Nucleus accumbens (tissue), 56 donors: ENCODE data around the gene EPM2AIP1.
A peak's percentile ranks its signal among the peaks of the same experiment; 100 is the strongest.
"Not testable (repeated sequence)": the region's sequence is repeated elsewhere in the genome, so short reads cannot be mapped to it uniquely, and the experiment has no call there.

Experiments used
- DNase-seq, 56 donors: peaks; one replicate each; lab custom pipeline; 2025; lab: John Stamatoyannopoulos, UW

Gene EPM2AIP1

DNA sequence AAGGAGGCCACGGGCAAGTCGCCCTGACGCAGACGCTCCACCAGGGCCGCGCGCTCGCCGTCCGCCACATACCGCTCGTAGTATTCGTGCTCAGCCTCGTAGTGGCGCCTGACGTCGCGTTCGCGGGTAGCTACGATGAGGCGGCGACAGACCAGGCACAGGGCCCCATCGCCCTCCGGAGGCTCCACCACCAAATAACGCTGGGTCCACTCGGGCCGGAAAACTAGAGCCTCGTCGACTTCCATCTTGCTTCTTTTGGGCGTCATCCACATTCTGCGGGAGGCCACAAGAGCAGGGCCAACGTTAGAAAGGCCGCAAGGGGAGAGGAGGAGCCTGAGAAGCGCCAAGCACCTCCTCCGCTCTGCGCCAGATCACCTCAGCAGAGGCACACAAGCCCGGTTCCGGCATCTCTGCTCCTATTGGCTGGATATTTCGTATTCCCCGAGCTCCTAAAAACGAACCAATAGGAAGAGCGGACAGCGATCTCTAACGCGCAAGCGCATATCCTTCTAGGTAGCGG, at the start of gene EPM2AIP1:
TSS of gene EPM2AIP1 (minus strand) at position 326 of the 520 bp plus-strand sequence. CDS start at position 272, 54 bp downstream.
- no peak for DNase-seq

DNA sequence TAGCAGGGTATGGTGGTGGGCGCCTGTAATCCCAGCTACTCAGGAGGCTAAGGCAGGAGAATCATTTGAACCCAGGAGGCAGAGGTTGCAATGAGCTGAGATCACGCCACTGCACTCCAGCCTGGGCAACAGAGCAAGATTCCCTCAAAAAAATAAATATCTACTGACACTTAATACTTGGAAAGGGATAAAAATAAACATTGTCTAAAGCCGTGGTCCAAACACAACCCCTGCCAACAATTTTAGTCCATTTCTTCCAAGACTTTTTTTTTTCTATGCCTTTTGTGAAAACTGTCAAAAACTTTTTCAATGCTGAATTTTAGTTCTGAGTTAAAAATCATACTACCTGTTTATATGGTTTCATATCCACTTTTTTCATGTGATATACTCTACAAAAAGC, 49.8 kb upstream of the EPM2AIP1 start:
- not testable (repeated sequence) for DNase-seq

DNA sequence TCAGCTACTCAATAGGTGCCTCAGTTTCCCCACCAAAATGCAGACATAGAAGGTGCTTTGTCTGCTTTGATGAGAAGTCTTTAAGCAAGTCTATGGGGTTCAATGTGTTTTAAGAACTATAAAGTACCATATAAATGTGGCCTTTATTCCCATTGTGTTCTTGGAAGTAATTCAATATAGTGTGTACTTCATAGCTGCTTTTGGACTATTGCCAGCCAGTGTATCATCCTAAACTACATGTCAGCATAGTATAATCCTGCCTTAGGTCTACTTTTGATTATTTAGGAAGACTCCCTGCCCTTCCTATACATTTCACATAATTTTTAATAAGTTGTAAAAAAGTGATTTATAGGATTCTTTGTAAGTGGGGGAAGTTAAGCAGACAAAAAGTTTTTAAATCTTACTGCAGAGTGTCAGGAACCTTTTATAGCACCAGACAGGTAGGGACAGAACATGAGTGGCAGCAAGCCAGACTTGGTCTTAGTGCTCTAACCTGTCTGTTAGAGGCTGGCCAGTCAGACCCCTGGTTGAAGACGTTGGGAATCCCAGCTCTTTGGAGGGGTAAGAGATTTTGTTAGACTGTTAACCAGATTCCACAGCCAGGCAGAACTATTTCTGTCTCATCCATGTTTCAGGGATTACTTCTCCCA, 48.7 kb upstream of the EPM2AIP1 start:
- DNase-seq: no peak

DNA sequence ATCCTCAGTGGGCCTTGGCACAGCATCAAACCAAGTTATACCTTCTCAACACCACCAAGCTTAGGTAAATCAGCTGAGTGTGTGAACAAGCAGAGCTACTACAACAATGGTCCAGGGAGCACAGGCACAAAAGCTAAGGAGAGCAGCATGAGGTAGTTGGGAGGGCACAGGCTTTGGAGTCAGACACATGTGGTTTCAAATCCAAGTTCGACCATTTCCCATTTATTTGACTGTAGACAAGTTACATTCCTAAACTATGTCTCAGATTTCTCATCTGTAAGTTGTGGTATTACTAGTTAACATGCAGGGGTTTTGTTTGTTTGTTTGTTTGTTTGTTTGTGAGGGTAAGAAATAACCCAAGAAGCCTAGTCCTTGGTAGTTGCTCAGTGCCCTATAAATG, 47.3 kb upstream of the EPM2AIP1 start:
- DNase-seq: no peak

DNA sequence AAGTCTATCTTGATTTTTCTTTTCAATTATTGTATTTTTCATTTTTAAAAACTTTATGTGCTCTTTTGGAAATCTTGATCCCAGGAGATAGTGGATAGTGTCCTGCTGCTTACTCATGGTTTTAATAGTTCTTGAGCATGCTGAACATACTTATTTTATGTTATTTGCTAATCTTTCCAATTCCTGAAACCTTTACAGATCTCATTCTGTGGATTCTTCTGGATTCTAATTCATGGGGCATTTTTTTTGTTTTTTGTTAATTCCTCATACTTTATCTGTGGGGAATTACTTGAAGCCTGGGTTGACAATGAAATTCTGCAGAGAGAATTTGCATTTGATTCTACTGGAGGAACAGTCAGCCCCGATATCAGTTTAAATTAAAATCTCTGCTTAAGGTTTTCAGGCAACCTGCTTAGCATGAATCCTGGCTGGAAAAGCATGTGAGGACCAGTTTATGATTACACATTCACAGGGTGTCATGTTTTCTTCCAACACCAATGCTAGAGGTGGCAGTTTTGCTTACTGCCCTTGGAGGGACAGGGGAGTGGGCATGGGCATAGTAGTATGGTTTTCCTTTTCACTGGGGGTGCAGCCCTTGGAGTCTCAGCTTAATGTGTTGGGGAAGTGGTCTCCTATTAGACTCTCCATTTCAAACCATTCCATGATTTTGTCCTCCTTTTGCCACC, 46.4 kb upstream of the EPM2AIP1 start:
- DNase-seq: no peak

DNA sequence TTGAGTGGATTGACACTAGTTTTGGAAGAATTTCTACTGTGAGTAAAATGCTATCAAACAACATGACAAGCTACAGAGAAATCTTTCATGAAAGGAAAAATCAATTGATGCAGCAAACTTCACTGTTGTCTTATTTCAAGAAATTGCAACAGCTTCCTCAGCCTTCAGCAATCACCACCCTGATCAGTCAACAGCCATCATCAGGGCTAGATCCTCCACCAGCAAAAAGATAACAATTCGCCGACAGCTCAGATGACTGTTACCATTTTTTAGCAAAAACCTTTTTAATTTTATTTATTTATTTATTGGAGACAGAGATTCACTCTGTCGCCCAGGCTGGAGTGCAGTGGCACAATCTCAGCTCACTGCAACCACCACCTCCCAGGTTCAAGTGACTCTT, 44.4 kb upstream of the EPM2AIP1 start:
- no peak for DNase-seq

DNA sequence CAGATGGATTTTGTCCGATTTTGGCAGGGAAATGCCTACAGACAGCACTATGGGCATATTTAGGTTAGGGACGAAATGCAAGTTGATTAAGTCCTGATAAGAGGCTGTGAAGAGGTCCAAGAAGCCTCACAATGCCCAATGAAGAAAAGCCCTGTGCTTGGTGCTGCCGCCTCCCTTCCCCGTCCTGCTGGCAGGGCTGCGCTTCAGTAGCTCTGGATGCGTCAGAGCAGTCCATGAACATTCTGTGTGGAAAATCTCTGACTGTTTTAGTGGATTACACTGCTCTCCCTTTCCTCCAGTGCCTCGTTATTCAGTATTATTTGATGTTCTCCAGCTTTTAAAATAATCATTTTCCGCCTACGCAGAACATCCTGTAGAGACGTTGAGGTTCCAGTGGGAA, 40.0 kb upstream of the EPM2AIP1 start:
- peak in 20 of 56 donors; percentile 2 to 48 (median 18) for DNase-seq

DNA sequence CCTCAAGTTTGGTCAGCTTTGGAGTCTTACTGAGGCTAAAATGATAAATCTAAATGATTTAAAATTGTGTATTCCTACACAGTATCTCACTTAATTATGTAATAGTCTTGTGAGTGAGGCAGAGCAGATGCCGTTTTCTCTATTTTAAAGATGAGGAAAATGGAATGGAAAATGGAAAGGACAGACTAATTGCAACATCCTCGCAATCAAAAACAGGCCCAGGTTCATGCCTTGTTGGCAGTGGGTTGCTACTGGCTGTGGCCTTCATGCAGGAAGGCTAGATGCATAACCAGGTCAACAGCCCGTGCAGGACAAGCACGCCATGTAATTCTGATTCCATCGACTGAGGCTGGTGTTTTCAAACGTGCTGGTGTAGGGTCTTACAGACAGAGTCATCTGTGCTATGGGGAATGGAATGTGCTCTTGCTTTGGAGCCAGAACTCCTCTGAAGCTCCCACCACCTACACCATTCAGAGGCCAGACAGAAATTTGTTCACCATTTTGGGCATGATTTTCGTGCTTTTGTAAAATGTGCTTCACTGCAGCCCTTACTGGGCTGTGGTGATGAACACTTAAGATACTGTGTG, 38.3 kb upstream of the EPM2AIP1 start:
- no peak for DNase-seq

DNA sequence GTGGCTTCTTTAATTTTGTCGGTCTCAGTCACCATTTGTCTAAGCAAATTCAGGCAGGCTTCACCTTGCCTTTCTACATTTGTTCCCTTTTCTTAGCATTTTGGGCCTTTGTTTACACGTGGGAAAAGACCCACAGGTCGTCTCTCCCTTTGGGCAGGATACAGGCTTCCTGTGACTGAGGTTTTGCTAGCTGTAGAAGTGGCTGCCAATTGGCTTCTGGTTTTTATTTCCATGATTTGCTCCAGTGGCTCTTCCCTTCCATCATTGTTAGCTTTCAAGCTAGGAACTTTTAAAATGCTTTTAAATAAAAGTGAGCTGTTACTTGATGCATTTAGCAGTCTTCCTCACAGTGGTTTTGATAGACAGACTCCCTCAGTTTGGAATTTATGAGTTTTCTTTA, 37.7 kb upstream of the EPM2AIP1 start:
- no peak for DNase-seq

DNA sequence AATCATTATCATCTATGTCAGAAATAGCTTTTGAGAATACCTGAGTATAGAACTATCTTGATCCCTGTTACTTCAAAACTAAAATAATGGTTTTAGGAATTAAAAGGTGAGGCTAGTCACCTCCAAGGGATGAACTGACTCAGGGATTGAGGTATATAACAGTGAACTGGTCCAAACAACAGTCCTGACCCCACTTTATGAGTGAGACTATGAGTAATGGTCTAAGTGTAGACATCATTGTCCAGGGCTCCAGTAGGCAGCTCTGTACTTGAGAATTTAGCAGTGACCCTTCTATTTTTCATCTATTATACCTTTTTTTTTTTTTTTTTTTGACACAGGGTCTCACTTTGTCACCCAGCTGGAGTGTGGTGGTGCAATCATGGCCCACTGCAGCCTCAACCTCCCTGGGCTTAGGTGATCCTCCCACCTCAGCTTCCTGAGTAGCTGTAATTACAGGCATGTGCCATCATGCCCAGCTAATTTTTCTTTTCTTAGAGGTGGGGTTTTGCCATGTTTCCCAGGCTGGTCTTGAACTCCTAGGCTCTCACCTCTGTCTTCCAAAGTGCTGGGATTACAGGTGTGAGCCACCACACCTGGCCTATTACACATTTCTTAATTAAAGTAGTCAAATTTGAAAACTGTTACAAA, 36.7 kb upstream of the EPM2AIP1 start:
- DNase-seq: no peak

DNA sequence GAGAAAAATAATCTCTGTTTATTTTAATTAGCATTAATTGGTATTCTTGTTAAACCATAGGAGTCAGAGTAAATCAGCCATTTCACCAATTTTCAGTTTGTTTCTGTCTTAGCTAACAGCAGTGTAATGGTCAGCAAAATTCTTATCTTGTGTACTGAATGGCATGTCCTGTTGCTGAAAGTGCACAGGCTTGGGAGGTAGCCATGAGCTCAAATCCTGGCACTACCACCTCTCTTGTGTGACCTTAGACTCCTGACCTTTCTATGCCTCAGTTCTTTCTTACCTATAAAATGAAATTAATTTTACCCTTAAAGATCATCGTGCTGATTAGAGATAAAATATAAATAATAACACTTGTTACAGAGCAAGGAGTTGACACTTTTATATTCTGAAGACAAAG, 36.2 kb upstream of the EPM2AIP1 start:
- DNase-seq: no peak

DNA sequence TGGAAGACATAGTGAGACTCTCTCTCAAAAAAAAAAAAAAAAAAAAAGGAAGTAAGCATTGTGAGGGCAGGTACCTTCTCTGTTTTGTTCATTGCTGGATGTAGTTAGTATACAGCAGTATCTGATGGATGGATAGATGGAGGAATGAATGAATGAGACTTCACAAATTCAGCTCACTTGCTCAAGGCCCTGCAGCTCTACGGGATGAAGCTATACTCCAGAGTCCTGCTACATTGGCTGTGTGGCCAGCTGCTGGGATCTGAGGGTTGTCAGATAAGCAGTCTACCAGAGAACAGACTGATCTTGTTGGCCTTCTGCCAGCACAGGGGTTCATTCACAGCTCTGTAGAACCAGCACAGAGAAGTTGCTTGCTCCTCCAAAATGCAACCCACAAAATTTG, 35.4 kb upstream of the EPM2AIP1 start:
- DNase-seq: peak in 1 of 56 donors; percentile 3

DNA sequence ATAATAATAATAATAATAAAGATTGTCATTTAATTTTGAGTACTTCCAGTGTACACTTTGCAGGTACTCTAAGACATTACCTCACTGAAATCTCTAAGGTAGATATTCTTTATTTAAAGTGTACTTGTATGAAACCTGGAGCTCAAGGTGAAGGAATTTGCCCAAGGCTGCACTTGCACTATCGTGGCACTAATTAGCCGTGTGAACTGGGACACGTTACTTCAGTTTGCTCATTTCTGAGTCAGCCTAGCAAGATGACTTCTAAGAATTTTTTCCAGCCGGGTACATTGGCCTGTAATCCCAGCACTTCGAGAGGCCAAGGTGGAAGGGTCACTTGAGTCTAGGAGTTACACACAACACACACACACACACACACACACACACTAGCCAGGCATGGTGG, 33.9 kb upstream of the EPM2AIP1 start:
- no peak for DNase-seq

DNA sequence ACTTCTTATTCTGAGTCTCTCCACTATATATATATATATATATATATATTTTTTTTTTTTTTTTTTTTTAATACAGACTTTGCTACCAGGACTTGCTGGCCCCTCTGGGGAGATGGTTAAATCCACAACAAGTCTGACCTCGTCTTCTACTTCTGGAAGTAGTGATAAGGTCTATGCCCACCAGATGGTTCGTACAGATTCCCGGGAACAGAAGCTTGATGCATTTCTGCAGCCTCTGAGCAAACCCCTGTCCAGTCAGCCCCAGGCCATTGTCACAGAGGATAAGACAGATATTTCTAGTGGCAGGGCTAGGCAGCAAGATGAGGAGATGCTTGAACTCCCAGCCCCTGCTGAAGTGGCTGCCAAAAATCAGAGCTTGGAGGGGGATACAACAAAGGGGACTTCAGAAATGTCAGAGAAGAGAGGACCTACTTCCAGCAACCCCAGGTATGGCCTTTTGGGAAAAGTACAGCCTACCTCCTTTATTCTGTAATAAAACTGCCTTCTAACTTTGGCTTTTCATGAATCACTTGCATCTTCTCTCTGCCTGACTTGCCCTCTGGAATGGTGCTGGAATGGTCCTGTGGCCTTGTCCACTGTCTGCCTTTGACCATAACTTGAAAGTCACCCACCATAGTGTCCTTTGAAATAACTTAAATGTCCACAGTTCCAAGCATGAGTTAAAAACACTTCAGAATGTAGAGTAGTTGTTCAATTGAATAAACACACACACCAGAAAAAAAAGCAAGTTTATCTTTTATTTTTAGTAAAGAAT, 32.8 kb upstream of the EPM2AIP1 start:
- DNase-seq: no peak

DNA sequence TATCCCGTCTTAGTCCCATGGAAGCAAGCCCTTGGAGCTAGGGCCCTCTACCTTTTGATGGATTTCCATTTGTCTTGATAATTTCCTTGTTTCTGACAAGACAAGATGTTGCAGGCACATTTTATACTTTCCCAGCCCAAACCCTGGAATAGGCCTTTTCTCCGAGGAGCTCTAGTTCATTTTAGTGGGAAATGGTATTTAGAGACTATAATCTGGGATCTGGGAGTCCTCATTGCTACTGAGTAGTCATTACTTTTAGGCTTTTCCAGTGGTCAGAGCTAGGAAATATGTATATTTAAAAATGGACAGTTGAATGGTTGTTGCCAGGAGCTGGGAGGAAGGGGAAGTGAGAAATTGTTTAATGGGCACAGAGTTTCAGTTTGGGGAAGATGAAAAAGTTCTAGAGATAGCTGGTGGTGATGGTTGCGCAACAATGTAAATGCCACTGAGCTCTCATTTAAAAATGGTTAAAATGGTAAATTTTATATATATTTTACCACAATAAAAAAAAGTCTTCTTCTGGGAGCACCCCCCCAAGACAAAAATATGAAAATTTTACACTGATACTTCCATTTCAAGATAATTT, 32.0 kb upstream of the EPM2AIP1 start:
- DNase-seq: no peak

DNA sequence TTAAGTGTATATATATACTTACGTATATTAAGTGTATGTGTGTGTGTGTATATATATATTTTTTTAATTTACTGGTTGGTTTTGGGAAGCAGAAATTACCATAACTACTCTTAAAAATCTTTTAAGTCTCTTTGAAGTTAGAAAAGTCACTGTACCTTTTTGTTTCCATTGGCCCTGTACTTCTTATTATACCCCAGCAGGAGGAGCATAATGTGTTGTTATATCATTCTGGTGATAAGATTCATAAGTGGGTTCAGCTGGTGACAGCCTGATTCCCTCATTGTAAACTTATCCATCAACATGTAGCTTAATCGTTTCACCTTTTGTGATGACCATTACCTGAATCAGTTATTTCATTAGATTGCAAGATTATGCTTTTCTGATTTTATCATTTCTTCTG, 31.2 kb upstream of the EPM2AIP1 start:
- DNase-seq: no peak

DNA sequence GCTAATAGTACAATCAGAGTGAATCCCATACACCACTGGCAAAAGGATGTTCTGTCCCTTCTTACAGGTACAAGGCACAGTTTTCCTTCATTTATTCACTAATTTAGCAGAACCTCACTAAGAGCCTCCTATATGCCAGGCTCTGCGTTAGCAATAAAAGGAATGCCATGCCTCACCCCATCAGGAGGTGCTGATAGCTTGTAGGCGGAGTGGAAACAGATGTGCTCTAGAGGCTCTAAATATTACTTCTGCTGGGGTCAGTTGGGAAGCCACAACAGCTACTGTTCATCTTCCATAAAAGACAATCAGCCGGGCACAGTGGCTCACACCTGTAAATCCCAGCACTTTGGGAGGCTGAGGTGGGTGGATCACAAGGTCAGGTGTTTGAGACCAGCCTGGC, 24.8 kb upstream of the EPM2AIP1 start:
- no peak for DNase-seq

DNA sequence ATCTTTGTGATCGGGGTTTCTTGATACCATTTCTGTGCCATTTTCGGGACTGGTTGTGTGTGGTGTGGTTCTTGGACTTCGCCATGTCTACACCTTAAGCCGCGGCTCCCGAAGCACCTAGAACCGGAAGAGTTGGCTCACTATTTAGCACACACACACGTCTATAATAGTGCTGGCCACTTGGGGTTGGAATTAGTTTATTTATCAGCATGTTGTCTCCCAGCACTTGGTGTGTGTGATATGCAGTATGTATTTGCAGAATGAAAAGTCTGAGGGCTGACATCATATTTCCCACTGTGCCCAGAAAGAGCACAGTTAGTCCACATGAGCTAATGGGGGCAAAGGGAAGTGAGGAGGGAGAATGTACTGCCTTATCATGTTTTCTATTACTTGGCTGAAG, 24.0 kb upstream of the EPM2AIP1 start:
- no peak for DNase-seq

DNA sequence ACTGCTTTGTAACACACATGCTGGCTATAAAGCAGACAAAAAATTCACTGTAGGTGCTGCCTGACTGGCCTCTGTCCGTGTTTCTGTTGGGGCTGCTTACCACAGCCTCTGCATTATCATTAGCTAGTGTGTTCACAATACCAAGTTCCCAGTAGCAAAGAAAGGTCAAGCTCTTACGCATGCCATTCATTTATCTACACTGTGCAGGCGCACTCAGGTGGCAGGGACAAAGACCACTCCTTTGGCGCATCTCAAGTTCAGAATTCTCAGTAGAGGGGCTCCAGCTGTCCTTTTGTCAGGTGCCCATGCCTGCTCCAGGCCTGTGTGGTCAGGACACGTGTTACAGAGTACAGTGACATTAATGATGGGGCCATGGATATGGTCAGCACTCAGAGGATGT, 22.7 kb upstream of the EPM2AIP1 start:
- no peak for DNase-seq

DNA sequence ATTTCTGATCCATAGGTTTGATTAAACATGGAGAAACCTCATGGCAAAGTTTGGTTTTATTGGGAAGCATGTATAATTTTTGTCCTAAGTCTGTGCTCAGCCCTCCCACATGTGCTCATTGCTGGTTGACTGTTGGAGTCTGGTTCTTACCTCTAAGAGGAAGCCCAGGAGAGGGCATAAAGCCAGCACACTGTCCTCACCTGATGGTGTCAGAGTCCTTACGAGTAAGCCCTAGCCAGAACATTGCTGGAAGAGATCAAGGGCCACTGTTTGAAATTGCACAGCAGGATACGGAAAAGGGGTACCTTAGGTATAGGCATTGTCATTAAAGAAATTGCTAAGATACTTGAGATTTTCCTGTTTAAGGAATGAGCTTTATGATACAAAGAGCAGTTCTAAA, 21.7 kb upstream of the EPM2AIP1 start:
- no peak for DNase-seq
